ENCODE results near the gene PARP1. TPM values are rescaled to one million over a fixed set of nuclear protein-coding genes. Genes with fewer than 3 reads are reported as not detected.

PARP1 gene
- total RNA-seq, 1 experiment from 2014 or later: 376 TPM

DNA sequence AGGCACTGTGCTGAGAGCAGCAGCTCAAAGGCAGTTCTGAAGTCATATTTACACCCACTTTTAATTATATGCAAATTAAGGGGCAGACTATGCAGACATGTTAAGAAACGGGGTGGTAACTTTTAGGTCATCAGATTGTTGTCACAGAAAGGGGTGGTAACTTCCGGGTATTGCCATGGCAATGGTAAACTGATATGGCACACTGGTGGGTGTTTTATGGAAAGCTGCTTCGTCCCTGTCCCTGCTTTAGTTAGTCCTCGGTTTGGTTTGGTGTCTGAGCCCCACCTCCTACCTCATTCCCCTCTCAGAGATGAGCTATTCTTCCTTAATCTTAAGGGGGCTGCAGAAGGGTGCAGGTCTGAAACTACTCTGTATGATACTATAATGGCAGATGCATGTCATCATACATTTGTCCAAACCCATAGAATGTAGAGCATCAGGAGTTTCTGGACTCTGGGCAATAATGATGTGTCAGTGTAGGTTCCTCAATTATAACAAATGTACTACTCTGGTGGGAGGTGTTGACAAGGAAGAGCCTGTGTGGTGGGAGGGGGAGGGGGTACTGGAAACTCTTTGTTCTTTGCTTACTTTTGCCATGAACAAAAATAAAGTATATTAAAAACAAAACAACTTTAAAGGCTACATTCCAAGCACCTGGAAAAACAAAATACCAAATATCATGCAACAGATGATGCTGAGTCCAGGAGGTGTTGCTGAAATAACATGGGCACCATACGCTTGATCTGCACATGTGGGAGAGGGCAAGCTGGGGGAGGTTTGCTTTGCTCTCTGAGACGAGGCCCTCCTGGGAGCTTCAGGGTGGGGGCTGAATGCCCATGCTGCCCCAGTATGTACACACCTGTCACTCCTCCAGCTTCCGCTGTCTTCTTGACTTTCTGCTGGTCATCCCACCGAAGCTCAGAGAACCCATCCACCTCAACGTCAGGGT is 6.3 kb downstream of the PARP1 start:
- DNase-seq (ENCODE audit: low spot score) (no peak), ATAC-seq (no peak)
- Mint-ChIP-seq H3K9me3 (no peaks in the 10 kb centered on the region), H3K4me3 (no peak overlapping the region), H3K36me3 (peaks cover 60% of the 10 kb centered on the region), H3K4me1 (peaks cover 60% of the 10 kb centered on the region), H3K27me3 (ENCODE audit: low read depth) (no peaks in the 10 kb centered on the region), H3K27ac (peak overlapping the region; percentile 87)
- ChIA-PET CTCF (interaction anchor here (0.7 kb wide), 1 partner anchor 148 kb away, joined by 4 read pairs; the partner anchor contains the start of gene STUM), POLR2A (interaction anchor here (0.6 kb wide), 1 partner anchor 303 kb away, joined by 4 read pairs; no protein-coding TSS in a partner anchor)
- no peak for TF ChIP-seq JAZF1 (CRISPR knock-in tag; IDR thresholded peaks at IDR 0.05)
- TF ChIP-seq TCF7 (CRISPR knock-in tag; IDR thresholded peaks at IDR 0.05; ENCODE audit: low read depth): no peak
- TF ChIP-seq, protein P1, sequence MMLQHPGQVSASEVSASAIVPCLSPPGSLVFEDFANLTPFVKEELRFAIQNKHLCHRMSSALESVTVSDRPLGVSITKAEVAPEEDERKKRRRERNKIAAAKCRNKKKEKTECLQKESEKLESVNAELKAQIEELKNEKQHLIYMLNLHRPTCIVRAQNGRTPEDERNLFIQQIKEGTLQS (CRISPR knock-in tag; conservative IDR thresholded peaks at IDR 0.05): no peak
- TF ChIP-seq NR2C2 (CRISPR knock-in tag; IDR thresholded peaks at IDR 0.05): no peak
- TF ChIP-seq, protein P2, sequence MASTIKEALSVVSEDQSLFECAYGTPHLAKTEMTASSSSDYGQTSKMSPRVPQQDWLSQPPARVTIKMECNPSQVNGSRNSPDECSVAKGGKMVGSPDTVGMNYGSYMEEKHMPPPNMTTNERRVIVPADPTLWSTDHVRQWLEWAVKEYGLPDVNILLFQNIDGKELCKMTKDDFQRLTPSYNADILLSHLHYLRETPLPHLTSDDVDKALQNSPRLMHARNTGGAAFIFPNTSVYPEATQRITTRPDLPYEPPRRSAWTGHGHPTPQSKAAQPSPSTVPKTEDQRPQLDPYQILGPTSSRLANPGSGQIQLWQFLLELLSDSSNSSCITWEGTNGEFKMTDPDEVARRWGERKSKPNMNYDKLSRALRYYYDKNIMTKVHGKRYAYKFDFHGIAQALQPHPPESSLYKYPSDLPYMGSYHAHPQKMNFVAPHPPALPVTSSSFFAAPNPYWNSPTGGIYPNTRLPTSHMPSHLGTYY (CRISPR knock-in tag; IDR thresholded peaks at IDR 0.05): no peak
- TF ChIP-seq, protein P3, sequence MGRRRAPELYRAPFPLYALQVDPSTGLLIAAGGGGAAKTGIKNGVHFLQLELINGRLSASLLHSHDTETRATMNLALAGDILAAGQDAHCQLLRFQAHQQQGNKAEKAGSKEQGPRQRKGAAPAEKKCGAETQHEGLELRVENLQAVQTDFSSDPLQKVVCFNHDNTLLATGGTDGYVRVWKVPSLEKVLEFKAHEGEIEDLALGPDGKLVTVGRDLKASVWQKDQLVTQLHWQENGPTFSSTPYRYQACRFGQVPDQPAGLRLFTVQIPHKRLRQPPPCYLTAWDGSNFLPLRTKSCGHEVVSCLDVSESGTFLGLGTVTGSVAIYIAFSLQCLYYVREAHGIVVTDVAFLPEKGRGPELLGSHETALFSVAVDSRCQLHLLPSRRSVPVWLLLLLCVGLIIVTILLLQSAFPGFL (CRISPR knock-in tag; IDR thresholded peaks at IDR 0.05; ENCODE audit: borderline replicate concordance): no peak
- TF ChIP-seq, protein P4, sequence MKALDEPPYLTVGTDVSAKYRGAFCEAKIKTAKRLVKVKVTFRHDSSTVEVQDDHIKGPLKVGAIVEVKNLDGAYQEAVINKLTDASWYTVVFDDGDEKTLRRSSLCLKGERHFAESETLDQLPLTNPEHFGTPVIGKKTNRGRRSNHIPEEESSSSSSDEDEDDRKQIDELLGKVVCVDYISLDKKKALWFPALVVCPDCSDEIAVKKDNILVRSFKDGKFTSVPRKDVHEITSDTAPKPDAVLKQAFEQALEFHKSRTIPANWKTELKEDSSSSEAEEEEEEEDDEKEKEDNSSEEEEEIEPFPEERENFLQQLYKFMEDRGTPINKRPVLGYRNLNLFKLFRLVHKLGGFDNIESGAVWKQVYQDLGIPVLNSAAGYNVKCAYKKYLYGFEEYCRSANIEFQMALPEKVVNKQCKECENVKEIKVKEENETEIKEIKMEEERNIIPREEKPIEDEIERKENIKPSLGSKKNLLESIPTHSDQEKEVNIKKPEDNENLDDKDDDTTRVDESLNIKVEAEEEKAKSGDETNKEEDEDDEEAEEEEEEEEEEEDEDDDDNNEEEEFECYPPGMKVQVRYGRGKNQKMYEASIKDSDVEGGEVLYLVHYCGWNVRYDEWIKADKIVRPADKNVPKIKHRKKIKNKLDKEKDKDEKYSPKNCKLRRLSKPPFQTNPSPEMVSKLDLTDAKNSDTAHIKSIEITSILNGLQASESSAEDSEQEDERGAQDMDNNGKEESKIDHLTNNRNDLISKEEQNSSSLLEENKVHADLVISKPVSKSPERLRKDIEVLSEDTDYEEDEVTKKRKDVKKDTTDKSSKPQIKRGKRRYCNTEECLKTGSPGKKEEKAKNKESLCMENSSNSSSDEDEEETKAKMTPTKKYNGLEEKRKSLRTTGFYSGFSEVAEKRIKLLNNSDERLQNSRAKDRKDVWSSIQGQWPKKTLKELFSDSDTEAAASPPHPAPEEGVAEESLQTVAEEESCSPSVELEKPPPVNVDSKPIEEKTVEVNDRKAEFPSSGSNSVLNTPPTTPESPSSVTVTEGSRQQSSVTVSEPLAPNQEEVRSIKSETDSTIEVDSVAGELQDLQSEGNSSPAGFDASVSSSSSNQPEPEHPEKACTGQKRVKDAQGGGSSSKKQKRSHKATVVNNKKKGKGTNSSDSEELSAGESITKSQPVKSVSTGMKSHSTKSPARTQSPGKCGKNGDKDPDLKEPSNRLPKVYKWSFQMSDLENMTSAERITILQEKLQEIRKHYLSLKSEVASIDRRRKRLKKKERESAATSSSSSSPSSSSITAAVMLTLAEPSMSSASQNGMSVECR (CRISPR knock-in tag; IDR thresholded peaks at IDR 0.05; ENCODE audit: borderline replicate concordance): no peak
- TF ChIP-seq NFYB (CRISPR knock-in tag; conservative IDR thresholded peaks at IDR 0.05; ENCODE audit: low read depth): no peak
- no peak for TF ChIP-seq SMAD4 (CRISPR knock-in tag; IDR thresholded peaks at IDR 0.05)
- no peak for TF ChIP-seq ZNF232 (CRISPR knock-in tag; IDR thresholded peaks at IDR 0.05)
- TF ChIP-seq ZNF219 (CRISPR knock-in tag; IDR thresholded peaks at IDR 0.05; ENCODE audit: borderline replicate concordance): no peak

DNA sequence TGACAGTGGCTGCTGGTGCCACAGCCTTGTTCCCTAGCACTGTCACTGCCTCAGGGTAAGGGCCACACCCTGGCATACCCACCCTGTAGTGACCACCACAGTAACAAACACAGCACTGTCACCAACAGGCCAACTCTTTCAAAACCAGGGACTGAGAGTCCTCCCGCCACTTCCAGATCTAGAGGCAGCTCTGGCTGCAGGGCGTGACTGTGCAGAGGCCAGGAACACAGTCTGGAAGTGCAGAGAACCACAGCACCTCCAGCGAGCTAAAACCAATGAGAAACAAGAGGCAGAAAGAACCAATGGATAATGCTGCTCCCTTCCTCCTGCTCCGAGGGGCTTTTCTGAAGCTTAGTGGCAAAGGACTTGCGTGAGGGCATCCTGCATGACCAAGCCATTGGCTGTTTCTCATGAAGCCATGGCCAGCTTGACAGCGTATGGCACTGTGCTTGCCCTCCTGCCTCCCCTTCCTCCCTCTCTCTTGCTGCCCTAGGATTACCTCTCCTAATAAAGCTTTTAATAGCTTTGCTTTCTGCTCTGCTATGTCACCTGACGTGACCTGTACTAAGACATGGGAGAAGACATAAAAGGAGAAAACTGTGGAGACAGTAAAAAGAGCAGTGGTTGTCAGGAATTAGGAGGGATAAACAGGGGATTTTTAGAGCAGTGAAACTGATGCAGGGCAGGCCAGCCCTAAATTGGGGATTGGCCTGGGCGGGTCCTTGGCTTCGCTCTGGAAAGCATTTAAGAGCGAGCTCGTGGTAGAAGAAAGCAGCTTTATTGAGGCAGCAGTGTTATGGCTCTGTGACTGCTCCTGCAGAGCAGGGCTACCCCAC is 7.2 kb downstream of the PARP1 start:
- Mint-ChIP-seq H3K9me3 (no peaks in the 10 kb centered on the region), H3K36me3 (peaks cover 65% of the 10 kb centered on the region), H3K4me3 (no peak overlapping the region), H3K27me3 (ENCODE audit: low read depth) (no peaks in the 10 kb centered on the region), H3K27ac (peak overlapping the region; percentile 47), H3K4me1 (peaks cover 51% of the 10 kb centered on the region)
- CTCF ChIA-PET: interaction anchor here (0.5 to 0.7 kb wide), 2 partner anchors 149 to 205 kb away, joined by 4 to 6 read pairs; partner anchors contain the start of gene STUM
- ATAC-seq (no peak), DNase-seq (ENCODE audit: low spot score) (no peak)
- POLR2A ChIA-PET: no interaction called here
- TF ChIP-seq, protein P5, sequence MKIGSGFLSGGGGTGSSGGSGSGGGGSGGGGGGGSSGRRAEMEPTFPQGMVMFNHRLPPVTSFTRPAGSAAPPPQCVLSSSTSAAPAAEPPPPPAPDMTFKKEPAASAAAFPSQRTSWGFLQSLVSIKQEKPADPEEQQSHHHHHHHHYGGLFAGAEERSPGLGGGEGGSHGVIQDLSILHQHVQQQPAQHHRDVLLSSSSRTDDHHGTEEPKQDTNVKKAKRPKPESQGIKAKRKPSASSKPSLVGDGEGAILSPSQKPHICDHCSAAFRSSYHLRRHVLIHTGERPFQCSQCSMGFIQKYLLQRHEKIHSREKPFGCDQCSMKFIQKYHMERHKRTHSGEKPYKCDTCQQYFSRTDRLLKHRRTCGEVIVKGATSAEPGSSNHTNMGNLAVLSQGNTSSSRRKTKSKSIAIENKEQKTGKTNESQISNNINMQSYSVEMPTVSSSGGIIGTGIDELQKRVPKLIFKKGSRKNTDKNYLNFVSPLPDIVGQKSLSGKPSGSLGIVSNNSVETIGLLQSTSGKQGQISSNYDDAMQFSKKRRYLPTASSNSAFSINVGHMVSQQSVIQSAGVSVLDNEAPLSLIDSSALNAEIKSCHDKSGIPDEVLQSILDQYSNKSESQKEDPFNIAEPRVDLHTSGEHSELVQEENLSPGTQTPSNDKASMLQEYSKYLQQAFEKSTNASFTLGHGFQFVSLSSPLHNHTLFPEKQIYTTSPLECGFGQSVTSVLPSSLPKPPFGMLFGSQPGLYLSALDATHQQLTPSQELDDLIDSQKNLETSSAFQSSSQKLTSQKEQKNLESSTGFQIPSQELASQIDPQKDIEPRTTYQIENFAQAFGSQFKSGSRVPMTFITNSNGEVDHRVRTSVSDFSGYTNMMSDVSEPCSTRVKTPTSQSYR (CRISPR knock-in tag; IDR thresholded peaks at IDR 0.05): no peak
- TF ChIP-seq NR3C1 (CRISPR knock-in tag; conservative IDR thresholded peaks at IDR 0.05; ENCODE audit: low read depth) (no peak), ELF4 (CRISPR knock-in tag; IDR thresholded peaks at IDR 0.05; ENCODE audit: low read depth) (no peak), RELA (CRISPR knock-in tag; IDR thresholded peaks at IDR 0.05; ENCODE audit: borderline replicate concordance) (no peak), MYBL2 (CRISPR knock-in tag; IDR thresholded peaks at IDR 0.05) (no peak), GTF2I (CRISPR knock-in tag; conservative IDR thresholded peaks at IDR 0.05) (no peak), PRRX2 (CRISPR knock-in tag; IDR thresholded peaks at IDR 0.05) (no peak), JAZF1 (CRISPR knock-in tag; IDR thresholded peaks at IDR 0.05) (no peak), ZNF138 (CRISPR knock-in tag; conservative IDR thresholded peaks at IDR 0.05) (no peak), ZNF219 (CRISPR knock-in tag; IDR thresholded peaks at IDR 0.05; ENCODE audit: borderline replicate concordance) (no peak)

Data from WTC11 (cell line).